ENCODE results near the gene ANK3. TPM values are rescaled to one million over a fixed set of nuclear protein-coding genes. Genes with fewer than 3 reads are reported as not detected.

ANK3 gene
- polyA plus RNA-seq, 4 donors, result 9.9 to 81.4 (median 35.5) TPM

- no peaks in the 10 kb centered on the region for H3K27me3 ChIP-seq (ENCODE audit: control insufficient read depth in 3 of 3, insufficient read depth in 3 of 3, low read length in 3 of 3)
- H3K36me3 ChIP-seq (ENCODE audit: control insufficient read depth in 3 of 3, insufficient read depth in 2 of 3, low read depth in 1 of 3, low read length in 3 of 3), result no peaks in the 10 kb centered on the region
- H3K27ac ChIP-seq (ENCODE audit: low read depth in 1 of 3, low read length in 2 of 3), result no peak overlapping the region
- H3K4me1 ChIP-seq (ENCODE audit: control insufficient read depth in 3 of 3, insufficient read depth in 2 of 3, low read depth in 1 of 3, low read length in 2 of 3), result peaks cover 0 to 3% (median 0%) of the 10 kb centered on the region in 3 donors
- no peaks in the 10 kb centered on the region for H3K9me3 ChIP-seq (ENCODE audit: control insufficient read depth in 2 of 2, insufficient read depth in 1 of 2, low read depth in 1 of 2, low read length in 1 of 2)
- no peak for FAIRE-seq
- DNase-seq, result no peak
- H3K4me3 ChIP-seq (ENCODE audit: low read depth in 1 of 3, low read length in 3 of 3), result no peak overlapping the region
- WGBS, 3 donors, result 49 to 67% (median 60%) methylated on average over 1 of the region's 1 CpG
Observed at GRCh38 chr10:60367901-60368300, 21.8 kb downstream of the ANK3 start.

GRCh38 chr10:60367431-60367830 lies 22.2 kb downstream of the ANK3 start:
- FAIRE-seq, result no peak
- DNase-seq, result no peak
- Histone ChIP-seq H3K9me3 (ENCODE audit: control insufficient read depth in 2 of 2, insufficient read depth in 1 of 2, low read depth in 1 of 2, low read length in 1 of 2) (no peaks in the 10 kb centered on the region), H3K4me1 (ENCODE audit: control insufficient read depth in 3 of 3, insufficient read depth in 2 of 3, low read depth in 1 of 3, low read length in 2 of 3) (peaks cover 0 to 3% (median 0%) of the 10 kb centered on the region in 3 donors), H3K27me3 (ENCODE audit: control insufficient read depth in 3 of 3, insufficient read depth in 3 of 3, low read length in 3 of 3) (no peaks in the 10 kb centered on the region), H3K27ac (ENCODE audit: low read depth in 1 of 3, low read length in 2 of 3) (no peak overlapping the region), H3K4me3 (ENCODE audit: low read depth in 1 of 3, low read length in 3 of 3) (no peak overlapping the region), H3K36me3 (ENCODE audit: control insufficient read depth in 3 of 3, insufficient read depth in 2 of 3, low read depth in 1 of 3, low read length in 3 of 3) (no peaks in the 10 kb centered on the region)
- WGBS, 3 donors, result 63 to 85% (median 83%) methylated on average over 2 of the region's 2 CpGs

- Histone ChIP-seq H3K4me1 (ENCODE audit: control insufficient read depth in 3 of 3, insufficient read depth in 2 of 3, low read depth in 1 of 3, low read length in 2 of 3) (peaks cover 0 to 3% (median 0%) of the 10 kb centered on the region in 3 donors), H3K27ac (ENCODE audit: low read depth in 1 of 3, low read length in 2 of 3) (no peak overlapping the region), H3K4me3 (ENCODE audit: low read depth in 1 of 3, low read length in 3 of 3) (no peak overlapping the region), H3K9me3 (ENCODE audit: control insufficient read depth in 2 of 2, insufficient read depth in 1 of 2, low read depth in 1 of 2, low read length in 1 of 2) (no peaks in the 10 kb centered on the region), H3K36me3 (ENCODE audit: control insufficient read depth in 3 of 3, insufficient read depth in 2 of 3, low read depth in 1 of 3, low read length in 3 of 3) (no peaks in the 10 kb centered on the region), H3K27me3 (ENCODE audit: control insufficient read depth in 3 of 3, insufficient read depth in 3 of 3, low read length in 3 of 3) (no peaks in the 10 kb centered on the region)
- FAIRE-seq, result no peak
- WGBS, 3 donors, result 80 to 91% (median 88%) methylated on average over 4 of the region's 4 CpGs
- DNase-seq, result no peak
Observed at GRCh38 chr10:60367024-60367423, 22.7 kb downstream of the ANK3 start.

GRCh38 chr10:60363187-60363586 lies 26.5 kb downstream of the ANK3 start:
- H3K4me1 ChIP-seq (ENCODE audit: control insufficient read depth in 3 of 3, insufficient read depth in 2 of 3, low read depth in 1 of 3, low read length in 2 of 3), result peaks cover 0 to 3% (median 0%) of the 10 kb centered on the region in 3 donors
- DNase-seq (no peak), FAIRE-seq (no peak)
- no peaks in the 10 kb centered on the region for H3K27me3 ChIP-seq (ENCODE audit: control insufficient read depth in 3 of 3, insufficient read depth in 3 of 3, low read length in 3 of 3)
- 83 to 88% (median 83%) methylated on average over 8 of the region's 8 CpGs for WGBS, 3 donors
- H3K36me3 ChIP-seq (ENCODE audit: control insufficient read depth in 3 of 3, insufficient read depth in 2 of 3, low read depth in 1 of 3, low read length in 3 of 3), result no peaks in the 10 kb centered on the region
- H3K27ac ChIP-seq (ENCODE audit: low read depth in 1 of 3, low read length in 2 of 3), result no peak overlapping the region
- H3K4me3 ChIP-seq (ENCODE audit: low read depth in 1 of 3, low read length in 3 of 3), result no peak overlapping the region
- no peaks in the 10 kb centered on the region for H3K9me3 ChIP-seq (ENCODE audit: control insufficient read depth in 2 of 2, insufficient read depth in 1 of 2, low read depth in 1 of 2, low read length in 1 of 2)

- DNase-seq (no peak), FAIRE-seq (no peak)
- Histone ChIP-seq H3K4me1 (ENCODE audit: control insufficient read depth in 3 of 3, insufficient read depth in 2 of 3, low read depth in 1 of 3, low read length in 2 of 3) (peaks cover 0 to under 1% (median 0%) of the 10 kb centered on the region in 3 donors), H3K9me3 (ENCODE audit: control insufficient read depth in 2 of 2, insufficient read depth in 1 of 2, low read depth in 1 of 2, low read length in 1 of 2) (no peaks in the 10 kb centered on the region), H3K27me3 (ENCODE audit: control insufficient read depth in 3 of 3, insufficient read depth in 3 of 3, low read length in 3 of 3) (no peaks in the 10 kb centered on the region), H3K36me3 (ENCODE audit: control insufficient read depth in 3 of 3, insufficient read depth in 2 of 3, low read depth in 1 of 3, low read length in 3 of 3) (no peaks in the 10 kb centered on the region), H3K27ac (ENCODE audit: low read depth in 1 of 3, low read length in 2 of 3) (no peak overlapping the region), H3K4me3 (ENCODE audit: low read depth in 1 of 3, low read length in 3 of 3) (no peak overlapping the region)
- 93 to 99% (median 94%) methylated on average over 6 of the region's 6 CpGs for WGBS, 3 donors
Observed at GRCh38 chr10:60362461-60362860, 27.2 kb downstream of the ANK3 start.

GRCh38 chr10:60359066-60359465 lies 30.6 kb downstream of the ANK3 start:
- H3K4me1 ChIP-seq (ENCODE audit: control insufficient read depth in 3 of 3, insufficient read depth in 2 of 3, low read depth in 1 of 3, low read length in 2 of 3), result no peaks in the 10 kb centered on the region
- H3K27ac ChIP-seq (ENCODE audit: low read depth in 1 of 3, low read length in 2 of 3), result no peak overlapping the region
- no peak for FAIRE-seq
- no peaks in the 10 kb centered on the region for H3K27me3 ChIP-seq (ENCODE audit: control insufficient read depth in 3 of 3, insufficient read depth in 3 of 3, low read length in 3 of 3)
- no peaks in the 10 kb centered on the region for H3K9me3 ChIP-seq (ENCODE audit: control insufficient read depth in 2 of 2, insufficient read depth in 1 of 2, low read depth in 1 of 2, low read length in 1 of 2)
- H3K36me3 ChIP-seq (ENCODE audit: control insufficient read depth in 3 of 3, insufficient read depth in 2 of 3, low read depth in 1 of 3, low read length in 3 of 3), result no peaks in the 10 kb centered on the region
- DNase-seq, result no peak
- H3K4me3 ChIP-seq (ENCODE audit: low read depth in 1 of 3, low read length in 3 of 3), result no peak overlapping the region

GRCh38 chr10:60358282-60358681 lies 31.4 kb downstream of the ANK3 start:
- DNase-seq, result no peak
- FAIRE-seq, result no peak
- Histone ChIP-seq H3K4me1 (ENCODE audit: control insufficient read depth in 3 of 3, insufficient read depth in 2 of 3, low read depth in 1 of 3, low read length in 2 of 3) (no peaks in the 10 kb centered on the region), H3K9me3 (ENCODE audit: control insufficient read depth in 2 of 2, insufficient read depth in 1 of 2, low read depth in 1 of 2, low read length in 1 of 2) (no peaks in the 10 kb centered on the region), H3K27ac (ENCODE audit: low read depth in 1 of 3, low read length in 2 of 3) (no peak overlapping the region), H3K36me3 (ENCODE audit: control insufficient read depth in 3 of 3, insufficient read depth in 2 of 3, low read depth in 1 of 3, low read length in 3 of 3) (no peaks in the 10 kb centered on the region), H3K27me3 (ENCODE audit: control insufficient read depth in 3 of 3, insufficient read depth in 3 of 3, low read length in 3 of 3) (no peaks in the 10 kb centered on the region), H3K4me3 (ENCODE audit: low read depth in 1 of 3, low read length in 3 of 3) (no peak overlapping the region)

- H3K4me1 ChIP-seq (ENCODE audit: control insufficient read depth in 3 of 3, insufficient read depth in 2 of 3, low read depth in 1 of 3, low read length in 2 of 3), result no peaks in the 10 kb centered on the region
- WGBS, 3 donors, result 75 to 77% (median 77%) methylated on average over 9 of the region's 9 CpGs
- H3K4me3 ChIP-seq (ENCODE audit: low read depth in 1 of 3, low read length in 3 of 3), result no peak overlapping the region
- H3K9me3 ChIP-seq (ENCODE audit: control insufficient read depth in 2 of 2, insufficient read depth in 1 of 2, low read depth in 1 of 2, low read length in 1 of 2), result no peaks in the 10 kb centered on the region
- no peak for FAIRE-seq
- H3K36me3 ChIP-seq (ENCODE audit: control insufficient read depth in 3 of 3, insufficient read depth in 2 of 3, low read depth in 1 of 3, low read length in 3 of 3), result no peaks in the 10 kb centered on the region
- H3K27ac ChIP-seq (ENCODE audit: low read depth in 1 of 3, low read length in 2 of 3), result no peak overlapping the region
- no peaks in the 10 kb centered on the region for H3K27me3 ChIP-seq (ENCODE audit: control insufficient read depth in 3 of 3, insufficient read depth in 3 of 3, low read length in 3 of 3)
- DNase-seq, result peak in 1 of 2 donors; percentile 14
Observed at GRCh38 chr10:60353519-60354258, 36.0 kb downstream of the ANK3 start.

GRCh38 chr10:60352105-60352504 lies 37.6 kb downstream of the ANK3 start:
- H3K4me1 ChIP-seq (ENCODE audit: control insufficient read depth in 3 of 3, insufficient read depth in 2 of 3, low read depth in 1 of 3, low read length in 2 of 3), result no peaks in the 10 kb centered on the region
- H3K27me3 ChIP-seq (ENCODE audit: control insufficient read depth in 3 of 3, insufficient read depth in 3 of 3, low read length in 3 of 3), result no peaks in the 10 kb centered on the region
- WGBS, 3 donors, result 83 to 84% (median 84%) methylated on average over 5 of the region's 5 CpGs
- no peak overlapping the region for H3K27ac ChIP-seq (ENCODE audit: low read depth in 1 of 3, low read length in 2 of 3)
- no peak for FAIRE-seq
- no peaks in the 10 kb centered on the region for H3K36me3 ChIP-seq (ENCODE audit: control insufficient read depth in 3 of 3, insufficient read depth in 2 of 3, low read depth in 1 of 3, low read length in 3 of 3)
- H3K9me3 ChIP-seq (ENCODE audit: control insufficient read depth in 2 of 2, insufficient read depth in 1 of 2, low read depth in 1 of 2, low read length in 1 of 2), result no peaks in the 10 kb centered on the region
- no peak for DNase-seq
- no peak overlapping the region for H3K4me3 ChIP-seq (ENCODE audit: low read depth in 1 of 3, low read length in 3 of 3)

All from small intestine (tissue), 7 donors.